Subcutaneous abdominal adipose tissue (tissue), 5 donors: ENCODE measurements around the gene GRHPR.

Experiments used
- H3K27ac ChIP-seq: one replicate; pipeline ENCODE4 v1.7.0; 2013; ENCODE audit warnings: low read depth, mild to moderate bottlenecking, inconsistent platforms, low read length, moderate library complexity
- H3K27me3 ChIP-seq, 5 donors: one replicate each; pipeline ENCODE4 v1.7.0; 2013; ENCODE audit warnings: low read length in 5 of 5, inconsistent platforms in 1 of 5; ENCODE audit not compliant: control insufficient read depth in 5 of 5, insufficient read depth in 4 of 5
- H3K36me3 ChIP-seq, 5 donors: one replicate each; pipeline ENCODE4 v1.7.0; 2013; ENCODE audit warnings: low read length in 5 of 5; ENCODE audit not compliant: control insufficient read depth in 5 of 5, insufficient read depth in 5 of 5
- H3K4me1 ChIP-seq, 5 donors: one replicate each; pipeline ENCODE4 v1.7.0; 2013; ENCODE audit warnings: low read length in 5 of 5, mild to moderate bottlenecking in 3 of 5, moderate library complexity in 1 of 5; ENCODE audit not compliant: control insufficient read depth in 5 of 5, insufficient read depth in 5 of 5
- H3K4me3 ChIP-seq, 5 donors: one replicate each; pipeline ENCODE4 v1.7.0; 2013; ENCODE audit warnings: low read length in 5 of 5, low read depth in 1 of 5
- H3K9ac ChIP-seq, 5 donors: one replicate each; pipeline ENCODE4 v1.7.0; 2013; ENCODE audit warnings: low read length in 5 of 5, mild to moderate bottlenecking in 4 of 5, moderate library complexity in 3 of 5
- H3K9me3 ChIP-seq, 5 donors: one replicate each; pipeline ENCODE4 v1.7.0; 2013; ENCODE audit warnings: low read length in 5 of 5; ENCODE audit not compliant: control insufficient read depth in 5 of 5
- donor health status: healthy.
- donor health status: healthy.
- donor health status: healthy.
- donor health status: healthy.
- donor health status: healthy.

Gene GRHPR

GRCh38 chr9:37442556-37442955, 20.1 kb downstream of the GRHPR start:
- Histone ChIP-seq H3K9me3 (no peaks in the 10 kb centered on the region), H3K36me3 (peaks cover 6 to 54% (median 51%) of the 10 kb centered on the region in 5 donors), H3K4me1 (peaks cover 0 to 3% (median 2%) of the 10 kb centered on the region in 5 donors), H3K4me3 (no peak overlapping the region), H3K27me3 (no peaks in the 10 kb centered on the region), H3K27ac (no peak overlapping the region), H3K9ac (no peak overlapping the region)

GRCh38 chr9:37443566-37443965, 21.1 kb downstream of the GRHPR start:
- Histone ChIP-seq H3K27me3 (no peaks in the 10 kb centered on the region), H3K9me3 (no peaks in the 10 kb centered on the region), H3K4me1 (peaks cover 0 to 3% (median 0%) of the 10 kb centered on the region in 5 donors)

GRCh38 chr9:37444890-37445289, 22.4 kb downstream of the GRHPR start:
- H3K4me1 ChIP-seq: peaks cover 0 to 3% (median 0%) of the 10 kb centered on the region in 5 donors
- H3K27me3 ChIP-seq: no peaks in the 10 kb centered on the region
- H3K4me3 ChIP-seq: no peak overlapping the region
- H3K9ac ChIP-seq: no peak overlapping the region
- H3K36me3 ChIP-seq: peaks cover 4 to 34% (median 28%) of the 10 kb centered on the region in 5 donors
- no peaks in the 10 kb centered on the region for H3K9me3 ChIP-seq
- H3K27ac ChIP-seq: no peak overlapping the region

More at GRCh38 chr9:37443566-37443965, 21.1 kb downstream of the GRHPR start:
- Histone ChIP-seq H3K27ac (no peak overlapping the region), H3K9ac (no peak overlapping the region), H3K4me3 (no peak overlapping the region), H3K36me3 (peaks cover 6 to 47% (median 40%) of the 10 kb centered on the region in 5 donors)

GRCh38 chr9:37445832-37446231, 23.3 kb downstream of the GRHPR start:
- no peak overlapping the region for H3K4me3 ChIP-seq
- peaks cover 0 to 25% (median 19%) of the 10 kb centered on the region in 5 donors for H3K36me3 ChIP-seq
- H3K9ac ChIP-seq: no peak overlapping the region
- H3K27me3 ChIP-seq: no peaks in the 10 kb centered on the region
- H3K4me1 ChIP-seq: peaks cover 0 to 3% (median 0%) of the 10 kb centered on the region in 5 donors
- no peak overlapping the region for H3K27ac ChIP-seq
- H3K9me3 ChIP-seq: no peaks in the 10 kb centered on the region

GRCh38 chr9:37446401-37446800, 23.9 kb downstream of the GRHPR start:
- peaks cover 0 to 3% (median 0%) of the 10 kb centered on the region in 5 donors for H3K4me1 ChIP-seq
- H3K27ac ChIP-seq: no peak overlapping the region
- H3K9ac ChIP-seq: no peak overlapping the region
- peaks cover 0 to 19% (median 13%) of the 10 kb centered on the region in 5 donors for H3K36me3 ChIP-seq
- no peaks in the 10 kb centered on the region for H3K9me3 ChIP-seq
- no peak overlapping the region for H3K4me3 ChIP-seq
- no peaks in the 10 kb centered on the region for H3K27me3 ChIP-seq

- no peaks in the 10 kb centered on the region for H3K27me3 ChIP-seq
- peaks cover 0 to 3% (median 0%) of the 10 kb centered on the region in 5 donors for H3K4me1 ChIP-seq
- no peak overlapping the region for H3K4me3 ChIP-seq
- no peak overlapping the region for H3K27ac ChIP-seq
- peaks cover 0 to 12% (median 6%) of the 10 kb centered on the region in 5 donors for H3K36me3 ChIP-seq
- H3K9ac ChIP-seq: no peak overlapping the region
- H3K9me3 ChIP-seq: no peaks in the 10 kb centered on the region
Measured at GRCh38 chr9:37447111-37447510, 24.6 kb downstream of the GRHPR start.

- peaks cover 0 to 9% (median 0%) of the 10 kb centered on the region in 5 donors for H3K4me1 ChIP-seq
- no peak overlapping the region for H3K9ac ChIP-seq
- H3K27me3 ChIP-seq: no peaks in the 10 kb centered on the region
- H3K27ac ChIP-seq: no peak overlapping the region
- H3K4me3 ChIP-seq: no peak overlapping the region
- peaks cover 0 to 6% (median 3%) of the 10 kb centered on the region in 5 donors for H3K36me3 ChIP-seq
- H3K9me3 ChIP-seq: peaks cover 0 to 3% (median 0%) of the 10 kb centered on the region in 5 donors
Measured at GRCh38 chr9:37449862-37450632, 27.6 kb downstream of the GRHPR start.

GRCh38 chr9:37451628-37452027, 29.1 kb downstream of the GRHPR start:
- no peak overlapping the region for H3K27ac ChIP-seq
- H3K36me3 ChIP-seq: peaks cover 0 to 6% (median 3%) of the 10 kb centered on the region in 5 donors
- no peak overlapping the region for H3K9ac ChIP-seq
- peaks cover 0 to 7% (median 0%) of the 10 kb centered on the region in 5 donors for H3K9me3 ChIP-seq
- H3K4me3 ChIP-seq: no peak overlapping the region
- no peaks in the 10 kb centered on the region for H3K27me3 ChIP-seq
- H3K4me1 ChIP-seq: peaks cover 0 to 9% (median 0%) of the 10 kb centered on the region in 5 donors

GRCh38 chr9:37452611-37453010, 30.1 kb downstream of the GRHPR start:
- Histone ChIP-seq H3K36me3 (peaks cover 0 to 3% (median 3%) of the 10 kb centered on the region in 5 donors), H3K4me1 (peaks cover 0 to 9% (median 0%) of the 10 kb centered on the region in 5 donors), H3K4me3 (no peak overlapping the region), H3K9ac (no peak overlapping the region), H3K9me3 (peaks cover 0 to 7% (median 0%) of the 10 kb centered on the region in 5 donors), H3K27ac (no peak overlapping the region), H3K27me3 (no peaks in the 10 kb centered on the region)

- H3K27me3 ChIP-seq: no peaks in the 10 kb centered on the region
- peaks cover 0 to 3% (median 0%) of the 10 kb centered on the region in 5 donors for H3K36me3 ChIP-seq
- H3K4me3 ChIP-seq: no peak overlapping the region
- no peak overlapping the region for H3K27ac ChIP-seq
- H3K9ac ChIP-seq: no peak overlapping the region
- peaks cover 0 to 9% (median 0%) of the 10 kb centered on the region in 5 donors for H3K4me1 ChIP-seq
- H3K9me3 ChIP-seq: peaks cover 0 to 7% (median 0%) of the 10 kb centered on the region in 5 donors
Measured at GRCh38 chr9:37453827-37454226, 31.3 kb downstream of the GRHPR start.
